ENCODE results near the gene CLEC1B.
"Not testable (repeated sequence)": the region's sequence is repeated elsewhere in the genome, so short reads cannot be mapped to it uniquely, and the experiment has no call there.

The CLEC1B gene

GRCh38 chr12:9999016-9999415, at the start of gene CLEC1B:
Gene CLEC1B (minus strand): TSS chr12:9999121. CDS start chr12:9999100, 21 bp downstream.
- no peaks in the 10 kb centered on the region for H3K27me3 ChIP-seq (ENCODE audit: control insufficient read depth in 5 of 5, insufficient read depth in 4 of 5, low read length in 5 of 5)
- H3K27ac ChIP-seq (ENCODE audit: low read depth, low read length) = no peak within 1 kb of the TSS
- peaks cover 0 to under 1% (median 0%) of the 10 kb centered on the region in 5 donors for H3K9me3 ChIP-seq (ENCODE audit: control insufficient read depth in 5 of 5, low read length in 5 of 5)
- H3K36me3 ChIP-seq (ENCODE audit: control insufficient read depth in 5 of 5, insufficient read depth in 5 of 5, low read length in 5 of 5) = no peaks in the 10 kb centered on the region
- H3K4me3 ChIP-seq (ENCODE audit: low read depth in 1 of 5, low read length in 5 of 5) = no peak within 1 kb of the TSS
- no peak within 1 kb of the TSS for H3K9ac ChIP-seq (ENCODE audit: low read length in 5 of 5)
- H3K4me1 ChIP-seq (ENCODE audit: control insufficient read depth in 5 of 5, insufficient read depth in 5 of 5, low read length in 5 of 5) = no peaks in the 10 kb centered on the region

GRCh38 chr12:10048526-10048925, 49.6 kb upstream of the CLEC1B start:
- Histone ChIP-seq H3K27me3 (ENCODE audit: control insufficient read depth in 5 of 5, insufficient read depth in 4 of 5, low read length in 5 of 5) (no peaks in the 10 kb centered on the region), H3K4me3 (ENCODE audit: low read depth in 1 of 5, low read length in 5 of 5) (no peak overlapping the region), H3K9ac (ENCODE audit: low read length in 5 of 5) (no peak overlapping the region), H3K4me1 (ENCODE audit: control insufficient read depth in 5 of 5, insufficient read depth in 5 of 5, low read length in 5 of 5) (peaks cover 0 to 3% (median 0%) of the 10 kb centered on the region in 5 donors), H3K27ac (ENCODE audit: low read depth, low read length) (no peak overlapping the region), H3K36me3 (ENCODE audit: control insufficient read depth in 5 of 5, insufficient read depth in 5 of 5, low read length in 5 of 5) (no peaks in the 10 kb centered on the region), H3K9me3 (ENCODE audit: control insufficient read depth in 5 of 5, low read length in 5 of 5) (peaks cover 0 to 9% (median 0%) of the 10 kb centered on the region in 5 donors)

GRCh38 chr12:10042167-10042566, 43.2 kb upstream of the CLEC1B start:
- Histone ChIP-seq H3K4me3 (ENCODE audit: low read depth in 1 of 5, low read length in 5 of 5) (no peak overlapping the region), H3K4me1 (ENCODE audit: control insufficient read depth in 5 of 5, insufficient read depth in 5 of 5, low read length in 5 of 5) (peaks cover 0 to 3% (median 0%) of the 10 kb centered on the region in 5 donors), H3K27me3 (ENCODE audit: control insufficient read depth in 5 of 5, insufficient read depth in 4 of 5, low read length in 5 of 5) (no peaks in the 10 kb centered on the region), H3K9me3 (ENCODE audit: control insufficient read depth in 5 of 5, low read length in 5 of 5) (no peaks in the 10 kb centered on the region), H3K27ac (ENCODE audit: low read depth, low read length) (no peak overlapping the region), H3K9ac (ENCODE audit: low read length in 5 of 5) (no peak overlapping the region), H3K36me3 (ENCODE audit: control insufficient read depth in 5 of 5, insufficient read depth in 5 of 5, low read length in 5 of 5) (no peaks in the 10 kb centered on the region)

GRCh38 chr12:10033783-10034545, 35.0 kb upstream of the CLEC1B start:
- Histone ChIP-seq H3K9ac (ENCODE audit: low read length in 5 of 5) (no peak overlapping the region), H3K4me1 (ENCODE audit: control insufficient read depth in 5 of 5, insufficient read depth in 5 of 5, low read length in 5 of 5) (peaks cover 0 to 6% (median 0%) of the 10 kb centered on the region in 5 donors), H3K9me3 (ENCODE audit: control insufficient read depth in 5 of 5, low read length in 5 of 5) (no peaks in the 10 kb centered on the region), H3K4me3 (ENCODE audit: low read depth in 1 of 5, low read length in 5 of 5) (no peak overlapping the region), H3K27me3 (ENCODE audit: control insufficient read depth in 5 of 5, insufficient read depth in 4 of 5, low read length in 5 of 5) (no peaks in the 10 kb centered on the region), H3K27ac (ENCODE audit: low read depth, low read length) (no peak overlapping the region), H3K36me3 (ENCODE audit: control insufficient read depth in 5 of 5, insufficient read depth in 5 of 5, low read length in 5 of 5) (no peaks in the 10 kb centered on the region)

GRCh38 chr12:10031771-10032175, 32.9 kb upstream of the CLEC1B start:
- Histone ChIP-seq H3K4me1 (ENCODE audit: control insufficient read depth in 5 of 5, insufficient read depth in 5 of 5, low read length in 5 of 5) (peaks cover 0 to 6% (median 0%) of the 10 kb centered on the region in 5 donors), H3K36me3 (ENCODE audit: control insufficient read depth in 5 of 5, insufficient read depth in 5 of 5, low read length in 5 of 5) (no peaks in the 10 kb centered on the region), H3K27me3 (ENCODE audit: control insufficient read depth in 5 of 5, insufficient read depth in 4 of 5, low read length in 5 of 5) (no peaks in the 10 kb centered on the region), H3K9me3 (ENCODE audit: control insufficient read depth in 5 of 5, low read length in 5 of 5) (no peaks in the 10 kb centered on the region), H3K27ac (ENCODE audit: low read depth, low read length) (no peak overlapping the region), H3K4me3 (ENCODE audit: low read depth in 1 of 5, low read length in 5 of 5) (no peak overlapping the region), H3K9ac (ENCODE audit: low read length in 5 of 5) (no peak overlapping the region)

- H3K9me3 ChIP-seq (ENCODE audit: control insufficient read depth in 5 of 5, low read length in 5 of 5) = no peaks in the 10 kb centered on the region
- H3K36me3 ChIP-seq (ENCODE audit: control insufficient read depth in 5 of 5, insufficient read depth in 5 of 5, low read length in 5 of 5) = no peaks in the 10 kb centered on the region
- no peak overlapping the region for H3K27ac ChIP-seq (ENCODE audit: low read depth, low read length)
- H3K9ac ChIP-seq (ENCODE audit: low read length in 5 of 5) = no peak overlapping the region
- no peaks in the 10 kb centered on the region for H3K27me3 ChIP-seq (ENCODE audit: control insufficient read depth in 5 of 5, insufficient read depth in 4 of 5, low read length in 5 of 5)
- no peak overlapping the region for H3K4me3 ChIP-seq (ENCODE audit: low read depth in 1 of 5, low read length in 5 of 5)
- H3K4me1 ChIP-seq (ENCODE audit: control insufficient read depth in 5 of 5, insufficient read depth in 5 of 5, low read length in 5 of 5) = peaks cover 0 to 6% (median 0%) of the 10 kb centered on the region in 5 donors
Observed at GRCh38 chr12:10031321-10031720, 32.4 kb upstream of the CLEC1B start.

- Histone ChIP-seq H3K9me3 (ENCODE audit: control insufficient read depth in 5 of 5, low read length in 5 of 5) (peaks cover 0 to 2% (median 0%) of the 10 kb centered on the region in 5 donors), H3K27me3 (ENCODE audit: control insufficient read depth in 5 of 5, insufficient read depth in 4 of 5, low read length in 5 of 5) (no peaks in the 10 kb centered on the region), H3K36me3 (ENCODE audit: control insufficient read depth in 5 of 5, insufficient read depth in 5 of 5, low read length in 5 of 5) (no peaks in the 10 kb centered on the region), H3K27ac (ENCODE audit: low read depth, low read length) (no peak within 1 kb of the TSS), H3K9ac (ENCODE audit: low read length in 5 of 5) (no peak within 1 kb of the TSS), H3K4me1 (ENCODE audit: control insufficient read depth in 5 of 5, insufficient read depth in 5 of 5, low read length in 5 of 5) (peaks cover 0 to 6% (median 0%) of the 10 kb centered on the region in 5 donors), H3K4me3 (ENCODE audit: low read depth in 1 of 5, low read length in 5 of 5) (no peak within 1 kb of the TSS)
Observed at GRCh38 chr12:10030446-10030845, 31.5 kb upstream of the CLEC1B start, which contains the start of gene CLEC9A. Gene CLEC9A (plus strand): TSS chr12:10030682. CDS start chr12:10052688, 22,006 bp downstream.

GRCh38 chr12:10027721-10028120, 28.8 kb upstream of the CLEC1B start:
- H3K27ac ChIP-seq (ENCODE audit: low read depth, low read length) = no peak overlapping the region
- H3K4me3 ChIP-seq (ENCODE audit: low read depth in 1 of 5, low read length in 5 of 5) = no peak overlapping the region

GRCh38 chr12:10027311-10027710, 28.4 kb upstream of the CLEC1B start:
- Histone ChIP-seq H3K27me3 (ENCODE audit: control insufficient read depth in 5 of 5, insufficient read depth in 4 of 5, low read length in 5 of 5) (no peaks in the 10 kb centered on the region), H3K9ac (ENCODE audit: low read length in 5 of 5) (no peak overlapping the region), H3K9me3 (ENCODE audit: control insufficient read depth in 5 of 5, low read length in 5 of 5) (peaks cover 0 to 2% (median 0%) of the 10 kb centered on the region in 5 donors), H3K27ac (ENCODE audit: low read depth, low read length) (no peak overlapping the region), H3K4me1 (ENCODE audit: control insufficient read depth in 5 of 5, insufficient read depth in 5 of 5, low read length in 5 of 5) (no peaks in the 10 kb centered on the region), H3K36me3 (ENCODE audit: control insufficient read depth in 5 of 5, insufficient read depth in 5 of 5, low read length in 5 of 5) (no peaks in the 10 kb centered on the region), H3K4me3 (ENCODE audit: low read depth in 1 of 5, low read length in 5 of 5) (no peak overlapping the region)

More at GRCh38 chr12:10027721-10028120, 28.8 kb upstream of the CLEC1B start:
- no peaks in the 10 kb centered on the region for H3K27me3 ChIP-seq (ENCODE audit: control insufficient read depth in 5 of 5, insufficient read depth in 4 of 5, low read length in 5 of 5)
- peaks cover 0 to 2% (median 0%) of the 10 kb centered on the region in 5 donors for H3K9me3 ChIP-seq (ENCODE audit: control insufficient read depth in 5 of 5, low read length in 5 of 5)
- H3K9ac ChIP-seq (ENCODE audit: low read length in 5 of 5) = no peak overlapping the region
- H3K4me1 ChIP-seq (ENCODE audit: control insufficient read depth in 5 of 5, insufficient read depth in 5 of 5, low read length in 5 of 5) = no peaks in the 10 kb centered on the region
- H3K36me3 ChIP-seq (ENCODE audit: control insufficient read depth in 5 of 5, insufficient read depth in 5 of 5, low read length in 5 of 5) = no peaks in the 10 kb centered on the region

GRCh38 chr12:10026666-10027065, 27.7 kb upstream of the CLEC1B start:
- not testable (repeated sequence) for H3K27ac ChIP-seq (ENCODE audit: low read depth, low read length); H3K9ac ChIP-seq (ENCODE audit: low read length in 5 of 5); H3K36me3 ChIP-seq (ENCODE audit: control insufficient read depth in 5 of 5, insufficient read depth in 5 of 5, low read length in 5 of 5); H3K9me3 ChIP-seq (ENCODE audit: control insufficient read depth in 5 of 5, low read length in 5 of 5); H3K27me3 ChIP-seq (ENCODE audit: control insufficient read depth in 5 of 5, insufficient read depth in 4 of 5, low read length in 5 of 5); H3K4me3 ChIP-seq (ENCODE audit: low read depth in 1 of 5, low read length in 5 of 5); H3K4me1 ChIP-seq (ENCODE audit: control insufficient read depth in 5 of 5, insufficient read depth in 5 of 5, low read length in 5 of 5)

Measured in subcutaneous abdominal adipose tissue (tissue), 5 donors.